ENCODE data around the gene KLHL14.

Gene KLHL14

DNA sequence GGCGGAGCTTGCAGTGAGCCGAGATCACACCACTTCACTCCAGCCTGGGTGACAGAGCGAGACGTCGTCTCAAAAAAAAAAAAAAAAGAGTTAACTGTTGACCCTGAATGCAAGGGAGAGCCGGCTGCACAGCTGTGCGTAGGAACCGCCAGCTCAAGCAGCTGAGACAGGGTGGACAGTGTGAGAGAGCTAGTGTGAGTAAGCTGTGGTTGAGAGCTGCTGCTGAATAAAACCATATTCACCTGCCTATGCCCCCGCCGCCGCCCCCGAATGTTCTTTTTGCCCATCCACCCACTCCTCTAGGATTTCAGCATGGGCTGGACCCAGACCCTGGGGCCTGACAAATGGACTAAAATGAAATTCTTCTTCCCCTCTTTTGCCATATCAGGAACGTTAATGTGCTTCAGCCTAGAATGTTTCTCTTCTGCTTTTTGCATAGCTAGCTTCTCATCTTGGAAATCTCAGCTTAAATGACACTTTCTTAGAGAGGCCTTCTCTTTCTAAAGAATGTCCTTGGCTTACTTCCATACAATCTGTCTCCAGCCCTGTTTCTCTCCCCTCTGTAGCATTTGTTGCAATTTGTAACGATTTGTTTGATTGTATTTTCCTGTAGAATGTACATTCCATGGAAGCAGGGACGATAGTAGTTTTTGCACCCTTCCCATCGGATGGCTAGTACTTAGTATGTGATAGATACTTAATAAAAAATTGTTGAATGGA is 142.7 kb downstream of the KLHL14 start:
- DNase-seq: no peak

DNA sequence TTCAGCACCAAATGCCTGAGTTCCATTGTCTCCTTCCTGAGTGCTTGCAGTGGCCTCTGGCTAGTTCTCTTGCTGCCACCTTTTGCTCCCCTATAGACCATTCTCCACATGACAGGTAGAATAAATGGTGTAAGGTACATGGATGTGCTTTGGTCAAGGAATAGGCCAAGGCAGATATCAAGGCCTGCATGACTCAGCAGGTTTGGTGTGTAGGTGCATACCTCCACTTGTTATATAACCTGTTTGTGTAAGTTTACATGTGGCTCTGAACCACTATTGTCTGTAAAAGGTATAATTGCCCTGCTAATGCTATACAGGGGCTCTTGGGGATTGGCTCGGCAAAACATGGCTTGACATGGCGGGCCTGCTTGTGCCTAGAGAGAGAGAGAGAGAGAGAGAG is 143.5 kb downstream of the KLHL14 start:
- DNase-seq: no peak

DNA sequence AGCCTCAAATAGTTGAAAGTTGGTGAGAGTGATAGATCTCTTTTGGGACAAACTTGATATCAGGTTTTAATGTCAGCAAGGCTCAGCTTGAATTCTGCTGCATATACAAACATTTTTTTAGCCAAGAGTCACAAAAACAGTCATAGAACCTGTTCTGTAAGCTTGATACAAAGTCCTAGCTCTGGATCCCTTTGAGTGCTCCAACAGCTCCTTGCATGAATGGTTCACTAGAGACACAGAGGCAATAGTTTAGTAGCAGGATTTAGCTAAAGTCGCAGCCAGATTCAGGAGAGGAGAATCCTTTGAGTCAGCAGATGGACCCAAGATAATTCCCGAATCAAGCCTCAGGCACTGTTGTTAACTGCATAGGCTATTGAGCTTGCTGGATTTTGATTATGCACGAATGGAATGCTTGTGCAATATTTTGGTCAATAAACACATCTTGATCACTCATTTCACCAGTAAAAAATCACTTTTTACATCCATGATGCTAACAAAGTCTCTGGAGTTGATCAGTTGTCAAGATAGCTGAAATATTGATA is 148.6 kb downstream of the KLHL14 start:
- DNase-seq: no peak

DNA sequence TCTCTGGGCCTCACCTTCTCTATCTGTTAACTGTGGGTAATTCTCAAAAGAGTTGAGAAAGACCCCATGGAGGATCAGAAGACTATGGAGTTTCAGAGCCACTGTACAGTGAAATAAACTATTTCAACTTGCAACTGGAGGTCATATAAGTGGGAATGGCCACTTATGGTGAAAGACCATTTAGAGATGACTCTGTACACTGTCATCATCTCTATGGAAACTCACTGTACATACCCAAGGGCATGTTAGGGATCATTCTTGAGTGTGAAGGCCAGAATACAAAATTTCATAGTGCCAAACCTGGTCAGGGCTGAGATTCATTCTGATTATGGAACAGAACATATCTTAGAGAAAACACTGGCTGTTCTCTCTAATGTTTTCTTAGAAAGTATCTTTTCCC is 149.3 kb downstream of the KLHL14 start:
- DNase-seq: no peak

Measured in NK-92 treated with Interleukin-12 subunit alpha and Interleukin-12 subunit beta, amount 100 ng/mL, for 24 hours (cell line).